Body of pancreas (tissue), 4 donors: Measurements from ENCODE around the gene STK32B. TPM values are rescaled to one million over a fixed set of nuclear protein-coding genes. Genes with fewer than 3 reads are reported as not detected.

Source experiments
- ATAC-seq: fragments of 150-250 bp; one replicate; pipeline ENCODE4 v1.9.1; 2016
- DNase-seq, 4 donors: peaks; one replicate each; pipeline ENCODE4 v3.0.0-alpha.2; 2019
- H3K27ac ChIP-seq, 4 donors: fragments of 200-600 bp; sonication (generic); 1 replicate in 3 of 4; 2 replicates in 1 of 4; pipeline versions ENCODE4 v1.5.1 to v1.6.1; 2016 to 2019; ENCODE audit warnings: mild to moderate bottlenecking in 1 of 4, mixed read lengths in 1 of 4, moderate library complexity in 1 of 4
- H3K27me3 ChIP-seq, 2 donors: fragments of 200-600 bp; sonication (generic); one replicate each; pipeline ENCODE4 v1.6.0; 2016; ENCODE audit warnings: mild to moderate bottlenecking in 1 of 2
- H3K36me3 ChIP-seq, 2 donors: fragments of 200-600 bp; sonication (generic); replicated peaks in 1 of 2; 2 replicates each; pipeline ENCODE4 v1.5.1; 2016; ENCODE audit warnings: low read depth in 2 of 2; ENCODE audit not compliant: insufficient read depth in 1 of 2
- H3K4me1 ChIP-seq: fragments of 200-600 bp; sonication (generic); one replicate; pipeline ENCODE4 v1.6.0; 2016
- H3K4me3 ChIP-seq, 2 donors: fragments of 200-600 bp; sonication (generic); 1 replicate in 1 of 2; 2 replicates in 1 of 2; pipeline ENCODE4 v1.5.1; 2016 to 2019
- H3K9me3 ChIP-seq, 3 donors: fragments of 200-600 bp; sonication (generic); 1 replicate in 2 of 3; 2 replicates in 1 of 3; pipeline ENCODE4 v1.5.1; 2016
- POLR2A ChIP-seq, 3 donors: fragments of 450-650 bp; IDR thresholded peaks; one replicate each; pipeline ENCODE4 v1.6.1; 2016; ENCODE audit warnings: antibody characterized with exemption in 3 of 3, mild to moderate bottlenecking in 2 of 3
- WGBS, 2 donors: methylation state at CpG; one replicate each; pipeline ENCODE4 v1.1.5; 2017; 5-methylcytosine and 5-hydroxymethylcytosine counted together
- intact Hi-C: fragments of 100-400 bp; cut with DNase I; formaldehyde crosslinking; loops from one replicate; pipeline ENCODE4 v1.15.1; 2023
- total RNA-seq, 2 donors: library from RNA; depleted of rRNA; stranded (reverse); fragments of >200 nt; gene quantifications; one replicate each; pipeline ENCODE4 v1.1.0, GENCODE V29; 2016
- TF ChIP-seq, protein P1 (sequence below), 7 experiments: fragments of 450-650 bp in 4 of 7; fragments of 200-600 bp in 3 of 7; sonication (generic) in 3 of 7; IDR thresholded peaks; one replicate each; pipeline ENCODE4 v1.5.1; 2016 to 2019; ENCODE audit warnings: antibody characterized with exemption in 7 of 7

STK32B gene
- total RNA-seq, 2 donors from 2014 or later: 1.3 to 4.9 TPM

DNA sequence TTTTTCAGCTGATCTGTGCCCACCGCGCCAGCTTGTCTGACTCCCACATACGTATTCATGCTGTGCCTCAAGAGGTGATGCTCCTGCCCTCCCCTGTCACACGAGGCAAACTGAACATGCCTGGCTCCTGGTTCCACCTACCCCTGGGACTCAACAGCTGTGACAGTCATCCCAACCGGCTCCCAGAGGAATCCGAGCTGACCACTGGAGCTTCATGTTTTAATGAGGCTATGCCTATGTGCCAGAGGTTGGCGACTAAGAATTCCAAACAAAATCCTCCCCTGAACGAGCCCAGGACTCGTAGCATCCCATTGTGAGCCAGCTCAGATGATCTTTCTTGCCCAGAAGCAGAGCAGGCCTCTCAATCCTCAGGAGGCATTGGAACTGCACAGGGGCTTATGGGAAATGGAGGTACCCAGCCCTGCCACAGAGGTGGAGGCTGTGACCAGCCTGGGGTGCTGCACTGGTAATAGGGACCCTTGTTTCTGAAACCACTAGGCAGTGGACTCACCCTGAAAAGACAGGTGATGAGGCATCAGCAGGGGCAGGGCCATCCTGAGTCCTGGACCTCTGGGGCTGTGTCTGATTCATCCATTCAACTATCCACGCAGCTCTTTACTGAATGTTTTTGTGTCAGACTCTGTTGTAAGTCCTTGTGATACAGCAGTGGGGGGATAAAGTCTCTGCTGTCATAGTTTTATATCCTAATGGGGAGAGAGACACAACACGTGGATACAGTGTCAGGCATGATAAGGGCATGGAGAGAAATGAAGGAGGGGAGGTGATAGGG is 332.1 kb downstream of the STK32B start:
- TF ChIP-seq, protein P1, sequence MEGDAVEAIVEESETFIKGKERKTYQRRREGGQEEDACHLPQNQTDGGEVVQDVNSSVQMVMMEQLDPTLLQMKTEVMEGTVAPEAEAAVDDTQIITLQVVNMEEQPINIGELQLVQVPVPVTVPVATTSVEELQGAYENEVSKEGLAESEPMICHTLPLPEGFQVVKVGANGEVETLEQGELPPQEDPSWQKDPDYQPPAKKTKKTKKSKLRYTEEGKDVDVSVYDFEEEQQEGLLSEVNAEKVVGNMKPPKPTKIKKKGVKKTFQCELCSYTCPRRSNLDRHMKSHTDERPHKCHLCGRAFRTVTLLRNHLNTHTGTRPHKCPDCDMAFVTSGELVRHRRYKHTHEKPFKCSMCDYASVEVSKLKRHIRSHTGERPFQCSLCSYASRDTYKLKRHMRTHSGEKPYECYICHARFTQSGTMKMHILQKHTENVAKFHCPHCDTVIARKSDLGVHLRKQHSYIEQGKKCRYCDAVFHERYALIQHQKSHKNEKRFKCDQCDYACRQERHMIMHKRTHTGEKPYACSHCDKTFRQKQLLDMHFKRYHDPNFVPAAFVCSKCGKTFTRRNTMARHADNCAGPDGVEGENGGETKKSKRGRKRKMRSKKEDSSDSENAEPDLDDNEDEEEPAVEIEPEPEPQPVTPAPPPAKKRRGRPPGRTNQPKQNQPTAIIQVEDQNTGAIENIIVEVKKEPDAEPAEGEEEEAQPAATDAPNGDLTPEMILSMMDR (IDR thresholded peaks at IDR 0.05): no peak
- TF ChIP-seq POLR2A (IDR thresholded peaks at IDR 0.05): no peak
- Histone ChIP-seq H3K4me3 (no peak overlapping the region), H3K4me1 (peaks cover 4% of the 10 kb centered on the region), H3K27me3 (no peaks in the 10 kb centered on the region), H3K9me3 (no peaks in the 10 kb centered on the region), H3K36me3 (no peaks in the 10 kb centered on the region), H3K27ac (no peak overlapping the region)
- 78% methylated on average over 11 of the region's 11 CpGs for WGBS, 2 donors
- no peak for DNase-seq
- intact Hi-C loops: no loop called here
- ATAC-seq: no peak

DNA sequence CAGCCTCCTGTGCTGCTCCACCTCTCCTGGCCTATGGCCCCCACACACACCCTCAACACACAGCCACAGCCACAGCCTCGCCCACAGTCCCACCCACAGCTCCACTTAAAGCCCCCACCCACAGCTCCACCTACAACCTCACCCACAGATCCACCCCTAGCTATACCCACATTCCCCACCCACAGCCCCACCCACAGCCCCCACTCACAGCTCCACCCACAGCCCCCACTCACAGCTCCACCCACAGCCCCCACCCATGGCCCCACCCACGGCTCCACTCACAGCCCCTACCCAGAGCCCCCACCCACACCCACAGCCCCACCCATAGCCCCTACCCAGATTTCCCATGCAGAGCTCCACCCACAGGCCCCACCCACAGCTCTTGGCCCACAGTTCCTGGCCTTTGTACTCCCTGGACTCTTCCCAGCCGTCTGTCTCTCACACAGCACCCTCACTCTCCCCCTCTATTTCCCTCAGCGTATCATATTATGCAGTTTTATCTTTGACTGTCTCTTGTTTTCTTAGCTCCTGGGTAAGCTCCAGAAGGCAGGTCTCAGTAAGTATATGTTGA is 334.5 kb downstream of the STK32B start:
- no peaks in the 10 kb centered on the region for H3K36me3 ChIP-seq
- intact Hi-C loops: no loop called here
- H3K9me3 ChIP-seq: no peaks in the 10 kb centered on the region
- peaks cover 4% of the 10 kb centered on the region for H3K4me1 ChIP-seq
- no peak overlapping the region for H3K4me3 ChIP-seq
- DNase-seq (peak; percentile 13 to 48 (median 30)), ATAC-seq (no peak)
- H3K27ac ChIP-seq: no peak overlapping the region
- H3K27me3 ChIP-seq: no peaks in the 10 kb centered on the region
- TF ChIP-seq POLR2A (IDR thresholded peaks at IDR 0.05): no peak
- TF ChIP-seq, protein P1 (IDR thresholded peaks at IDR 0.05): no peak
- WGBS, 2 donors: 23 to 43% methylated on average over 3 to 4 of the region's 4 CpGs

DNA sequence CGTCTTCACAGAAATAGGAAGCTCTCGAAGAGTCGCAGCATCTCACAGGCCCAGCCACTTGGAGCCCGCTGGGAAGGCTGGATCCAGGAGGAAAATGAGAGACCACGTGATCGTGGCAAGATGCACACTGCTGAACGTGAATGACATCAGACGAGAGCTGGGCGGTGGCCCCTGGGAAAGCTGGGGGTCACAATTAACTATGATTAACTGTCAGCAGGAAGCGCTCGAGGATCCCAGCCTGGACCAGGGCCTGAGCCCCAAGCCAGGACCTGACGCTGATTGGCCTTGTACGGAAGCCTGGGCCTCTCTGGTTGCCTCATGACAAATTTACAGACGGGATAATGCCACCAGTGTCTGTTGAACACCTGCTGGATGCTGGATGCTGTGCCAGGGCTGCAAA is 335.6 kb downstream of the STK32B start:
- intact Hi-C loops: no loop called here
- ATAC-seq: no peak
- DNase-seq: no peak
- Histone ChIP-seq H3K4me1 (peaks cover 4% of the 10 kb centered on the region), H3K4me3 (no peak overlapping the region), H3K27me3 (no peaks in the 10 kb centered on the region), H3K36me3 (no peaks in the 10 kb centered on the region), H3K9me3 (no peaks in the 10 kb centered on the region), H3K27ac (no peak overlapping the region)
- WGBS, 2 donors: 87 to 90% methylated on average over 13 to 14 of the region's 14 CpGs
- TF ChIP-seq, protein P1 (IDR thresholded peaks at IDR 0.05): no peak
- no peak for TF ChIP-seq POLR2A (IDR thresholded peaks at IDR 0.05)

DNA sequence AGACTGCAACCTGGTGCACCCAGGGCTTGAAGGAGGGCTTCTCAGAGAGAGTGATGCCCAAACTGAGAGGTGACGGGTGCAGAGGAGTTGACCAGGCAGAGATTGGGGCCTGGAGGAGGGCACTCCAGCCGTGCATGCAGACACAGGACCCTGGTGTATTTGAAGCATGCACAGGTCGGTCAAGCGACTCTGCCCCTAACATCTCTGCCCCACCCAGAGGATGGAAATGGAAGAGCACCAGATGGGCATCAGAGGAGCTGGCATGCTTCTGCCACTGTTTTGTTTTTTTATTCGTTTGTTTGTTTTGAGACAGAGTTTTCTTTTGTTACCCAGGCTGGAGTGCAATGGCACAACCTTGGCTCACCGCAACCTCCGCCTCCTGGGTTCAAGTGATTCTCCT is 336.2 kb downstream of the STK32B start:
- 74 to 75% methylated on average over 7 of the region's 7 CpGs for WGBS, 2 donors
- intact Hi-C loops: no loop called here

More for the DNA sequence above, 336.2 kb downstream of the STK32B start:
- Histone ChIP-seq H3K9me3 (no peaks in the 10 kb centered on the region), H3K4me3 (no peak overlapping the region), H3K27me3 (no peaks in the 10 kb centered on the region), H3K4me1 (peaks cover 4% of the 10 kb centered on the region), H3K27ac (no peak overlapping the region), H3K36me3 (no peaks in the 10 kb centered on the region)
- TF ChIP-seq, protein P1 (IDR thresholded peaks at IDR 0.05): no peak
- no peak for TF ChIP-seq POLR2A (IDR thresholded peaks at IDR 0.05)
- DNase-seq: no peak
- ATAC-seq: no peak
